DOHH2 (cell line): ENCODE data around the gene PAPLN.

Experiments
- EZH2phosphoT487 ChIP-seq: fragments of 200-600 bp; sonication (generic); IDR thresholded peaks from 2 replicates; pipeline ENCODE4 v1.6.1; 2017; ENCODE audit warnings: borderline replicate concordance, mild to moderate bottlenecking, antibody characterized with exemption, low read length, moderate library complexity, mixed read lengths
- TF ChIP-seq, protein P1 (sequence below): fragments of 200-600 bp; sonication (generic); IDR thresholded peaks from one replicate; pipeline ENCODE4 v1.5.1; 2014; ENCODE audit warnings: antibody characterized with exemption, mild to moderate bottlenecking, low read depth, low read length; ENCODE audit not compliant: poor library complexity, severe bottlenecking

DNA sequence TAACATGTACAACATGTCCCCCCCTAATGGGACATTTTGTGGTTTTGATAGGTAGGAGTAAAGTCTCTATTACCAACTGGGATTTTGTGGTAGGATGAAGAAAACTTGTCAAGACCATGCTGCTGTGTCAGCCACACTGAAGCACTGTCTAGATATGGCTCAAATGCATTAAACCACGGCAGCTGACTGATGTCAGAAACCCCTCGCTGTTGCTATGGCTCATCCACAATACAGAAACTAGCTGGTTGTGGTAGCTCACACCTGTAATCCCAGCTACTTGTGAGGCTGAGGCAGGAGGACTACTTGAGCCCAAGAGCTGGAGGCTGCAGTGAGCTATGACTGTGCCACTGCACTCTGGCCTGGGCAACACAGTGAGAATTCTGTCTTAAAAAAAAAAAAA lies 40.1 kb downstream of the PAPLN start:
- TF ChIP-seq, protein P1, sequence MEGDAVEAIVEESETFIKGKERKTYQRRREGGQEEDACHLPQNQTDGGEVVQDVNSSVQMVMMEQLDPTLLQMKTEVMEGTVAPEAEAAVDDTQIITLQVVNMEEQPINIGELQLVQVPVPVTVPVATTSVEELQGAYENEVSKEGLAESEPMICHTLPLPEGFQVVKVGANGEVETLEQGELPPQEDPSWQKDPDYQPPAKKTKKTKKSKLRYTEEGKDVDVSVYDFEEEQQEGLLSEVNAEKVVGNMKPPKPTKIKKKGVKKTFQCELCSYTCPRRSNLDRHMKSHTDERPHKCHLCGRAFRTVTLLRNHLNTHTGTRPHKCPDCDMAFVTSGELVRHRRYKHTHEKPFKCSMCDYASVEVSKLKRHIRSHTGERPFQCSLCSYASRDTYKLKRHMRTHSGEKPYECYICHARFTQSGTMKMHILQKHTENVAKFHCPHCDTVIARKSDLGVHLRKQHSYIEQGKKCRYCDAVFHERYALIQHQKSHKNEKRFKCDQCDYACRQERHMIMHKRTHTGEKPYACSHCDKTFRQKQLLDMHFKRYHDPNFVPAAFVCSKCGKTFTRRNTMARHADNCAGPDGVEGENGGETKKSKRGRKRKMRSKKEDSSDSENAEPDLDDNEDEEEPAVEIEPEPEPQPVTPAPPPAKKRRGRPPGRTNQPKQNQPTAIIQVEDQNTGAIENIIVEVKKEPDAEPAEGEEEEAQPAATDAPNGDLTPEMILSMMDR, result no peak
- no peak for TF ChIP-seq EZH2phosphoT487
